K562 (cell line): ENCODE results near the gene CDK5R2. TPM values are rescaled to one million over a fixed set of nuclear protein-coding genes. Genes with fewer than 3 reads are reported as not detected.
A peak's percentile ranks its signal among the peaks of the same experiment; 100 is the strongest.

Source experiments
- CBFA2T2 ChIP-seq: fragments of 450-650 bp; conservative IDR thresholded peaks from 2 replicates; pipeline ENCODE4 v1.6.1; 2017; ENCODE audit warnings: mild to moderate bottlenecking
- EHMT2 ChIP-seq: fragments of 450-650 bp; IDR thresholded peaks from 2 replicates; pipeline ENCODE4 v1.6.1; 2018; ENCODE audit warnings: antibody characterized with exemption
- FOSL1 ChIP-seq: fragments of 200-800 bp; sonication (Bioruptor generic); conservative IDR thresholded peaks from 2 replicates; pipeline ENCODE4 v1.6.1; 2016; ENCODE audit warnings: missing genetic modification characterization, missing compliant biosample characterization
- FOXJ2 ChIP-seq: fragments of 200-800 bp; sonication (Bioruptor generic); IDR thresholded peaks from 2 replicates; pipeline ENCODE4 v1.6.1; 2016; ENCODE audit warnings: missing genetic modification characterization, missing compliant biosample characterization
- MAFK ChIP-seq: IDR thresholded peaks from 2 replicates; pipeline ENCODE4 v1.6.1; 2011; ENCODE audit warnings: low read length, improper control_type of control experiment
- MED1 ChIP-seq: sonication (generic); formaldehyde crosslinking; IDR thresholded peaks from 2 replicates; pipeline ENCODE4 v1.8.1; 2023; ENCODE audit warnings: missing genetic modification reagents, borderline replicate concordance
- MTA2 ChIP-seq: fragments of 450-650 bp; IDR thresholded peaks from 2 replicates; pipeline ENCODE4 v1.6.1; 2016; ENCODE audit warnings: low read depth
- NR2C2 ChIP-seq, 2 experiments: fragments of 200-800 bp in 1 of 2; sonication (Bioruptor generic) in 1 of 2; sonication (generic) in 1 of 2; formaldehyde crosslinking in 1 of 2; IDR thresholded peaks; 2 replicates each; pipeline versions ENCODE4 v1.6.1 to v1.8.0; 2016 to 2022; ENCODE audit warnings: mild to moderate bottlenecking in 1 of 2, missing compliant biosample characterization in 1 of 2, missing genetic modification characterization in 1 of 2, missing genetic modification reagents in 1 of 2
- NRF1 ChIP-seq, 2 experiments: fragments of 450-650 bp; IDR thresholded peaks in 1 of 2; conservative IDR thresholded peaks in 1 of 2; 2 replicates each; pipeline ENCODE4 v1.6.1; 2014; ENCODE audit warnings: mild to moderate bottlenecking in 2 of 2
- PKNOX1 ChIP-seq: fragments of 450-650 bp; IDR thresholded peaks from 2 replicates; pipeline ENCODE4 v1.6.1; 2016
- U2AF2 ChIP-seq: fragments of 200-400 bp; formaldehyde crosslinking; optimal IDR thresholded peaks from 2 replicates; pipeline ENCODE3; 2017; ENCODE audit warnings: low read depth, mild to moderate bottlenecking, low read length
- USF1 ChIP-seq: sonication (generic); formaldehyde crosslinking; IDR thresholded peaks from 2 replicates; pipeline ENCODE4 v1.9.0; 2022; ENCODE audit warnings: mild to moderate bottlenecking, missing genetic modification reagents
- ZNF354B ChIP-seq: fragments of 250-450 bp; sonication (Bioruptor Pico); IDR thresholded peaks from 2 replicates; pipeline ENCODE4 v1.4.0; 2020
- polyA plus RNA-seq, 8 experiments: library from polyadenylated mRNA; depleted of rRNA in 4 of 8; stranded (reverse) in 5 of 8; unstranded in 3 of 8; fragments of >200 nt; fragmentation: Nextera tagmentation in 2 of 8; fragmentation: Illumina TruSeq in 1 of 8; extraction: Ambion mirVana in 2 of 8; extraction: Trizol in 1 of 8; gene quantifications; 2 replicates each; pipeline versions ENCODE4 v1.2.1 to v1.2.3, GENCODE V29; 2011 to 2014; ENCODE audit warnings: inconsistent platforms in 1 of 8, missing spikeins in 1 of 8
- total RNA-seq, 7 experiments: library from RNA; depleted of rRNA in 6 of 7; stranded (reverse); fragments of >200 nt in 6 of 7; fragmentation: Illumina TruSeq in 2 of 7; extraction: Trizol in 2 of 7; gene quantifications; 2 replicates each; pipeline versions ENCODE4 v1.2.1 to v1.2.3, GENCODE V29; 2011 to 2021; ENCODE audit warnings: low replicate concordance in 1 of 7

CDK5R2 gene
- total and polyA plus RNA-seq, 9 of the 15 experiments (the other 6 are each of a cell fraction or from before 2014, with no cell fraction given), result 0.09 TPM; not detected in 8

DNA sequence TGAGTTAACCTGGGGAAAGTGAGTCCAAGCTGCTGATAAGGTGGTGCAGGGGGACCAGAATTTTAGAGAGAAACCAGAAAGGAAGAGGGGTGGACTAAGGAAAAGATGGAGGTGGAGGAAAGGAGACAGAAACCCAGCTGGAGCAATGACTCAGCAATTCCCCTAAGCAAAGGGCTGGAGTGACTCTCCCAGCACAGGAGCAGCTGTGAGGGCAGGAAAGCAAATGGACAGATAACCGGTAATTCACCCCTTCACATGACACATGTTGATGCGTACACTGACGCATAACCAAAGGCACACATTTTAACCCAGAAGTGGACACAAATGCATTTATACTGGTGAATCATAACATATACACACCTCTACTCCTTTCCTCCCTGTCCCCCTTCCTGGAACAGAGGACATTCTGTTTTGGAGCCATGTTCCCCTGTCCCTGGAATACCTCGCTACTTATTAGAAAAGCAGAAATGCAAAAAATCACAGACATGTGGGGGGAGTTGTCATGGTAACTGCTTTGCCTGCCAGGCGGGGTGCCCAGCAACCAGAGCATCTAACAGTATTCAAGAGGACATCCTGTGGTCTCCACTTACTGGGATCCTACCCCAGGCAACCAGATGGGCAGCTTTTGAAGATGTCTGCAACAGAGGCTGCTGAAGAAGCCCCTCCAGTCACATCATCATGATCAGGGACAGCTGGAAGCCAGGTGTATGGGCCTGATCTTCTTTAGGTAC lies 4.7 kb downstream of the CDK5R2 start (continued):
- TF ChIP-seq NRF1 (conservative IDR thresholded peaks at IDR 0.05 in 1 of 2, IDR thresholded peaks at IDR 0.05 in 1 of 2) (peak in 1 of 2 experiments; percentile 52; a peak in 2 of 4 replicates), ZNF354B (CRISPR knock-in tag) (no peak), MED1 (CRISPR knock-in tag) (no peak), PKNOX1 (peak; percentile 55), USF1 (CRISPR knock-in tag) (peak; percentile 43; the same call in 1 of the 2 replicates), U2AF2 (no peak), FOSL1 (peak; percentile 79), NR2C2 (CRISPR knock-in tag; IDR thresholded peaks at IDR 0.05) (no peak), NR2C2 (tag; IDR thresholded peaks at IDR 0.05) (peak; percentile 22; the same call in 1 of the 2 replicates), MAFK (peak; percentile 92), CBFA2T2 (peak; percentile 63), EHMT2 (peak; percentile 68), MTA2 (no peak), FOXJ2 (tag) (0 out of 2 replicates have a peak, but pooled peaks have one; percentile 50)
